Vagina (tissue), 2 donors: ENCODE measurements around the gene CLEC6A. TPM values are rescaled to one million over a fixed set of nuclear protein-coding genes. Genes with fewer than 3 reads are reported as not detected.
"Not testable (repeated sequence)": the region's sequence is repeated elsewhere in the genome, so short reads cannot be mapped to it uniquely, and the experiment has no call there.

ENCODE experiments used
- DNase-seq, 2 donors: peaks; one replicate each; pipeline ENCODE4 v3.0.0-alpha.2; 2017; ENCODE audit errors: extremely low spot score in 2 of 2
- H3K27ac ChIP-seq: fragments of 200-600 bp; sonication (generic); one replicate; pipeline ENCODE4 v1.5.1; 2019
- H3K27me3 ChIP-seq: fragments of 200-600 bp; sonication (generic); one replicate; pipeline ENCODE4 v1.5.1; 2019
- H3K36me3 ChIP-seq, 2 donors: fragments of 200-600 bp; sonication (generic); one replicate each; pipeline ENCODE4 v1.5.1; 2017 to 2019
- H3K4me1 ChIP-seq: fragments of 200-600 bp; sonication (generic); one replicate; pipeline ENCODE4 v1.5.1; 2019
- H3K4me3 ChIP-seq, 2 donors: fragments of 200-600 bp; sonication (generic); 1 replicate in 1 of 2; 2 replicates in 1 of 2; pipeline ENCODE4 v1.5.1; 2016 to 2019
- H3K9me3 ChIP-seq: fragments of 200-600 bp; sonication (generic); one replicate; pipeline ENCODE4 v1.5.1; 2019
- CTCF ChIP-seq, 3 experiments: fragments of 450-650 bp in 2 of 3; fragments of 200-600 bp in 1 of 3; sonication (generic) in 1 of 3; IDR thresholded peaks; one replicate each; pipeline ENCODE4 v1.5.1; 2017 to 2019; ENCODE audit warnings: antibody characterized with exemption in 3 of 3, mild to moderate bottlenecking in 2 of 3, moderate library complexity in 2 of 3
- POLR2A ChIP-seq, 2 donors: fragments of 450-650 bp; IDR thresholded peaks; one replicate each; pipeline ENCODE4 v1.6.1; 2017; ENCODE audit warnings: antibody characterized with exemption in 2 of 2, mild to moderate bottlenecking in 2 of 2, moderate library complexity in 2 of 2
- POLR2AphosphoS5 ChIP-seq, 2 donors: sonication (generic); formaldehyde crosslinking; IDR thresholded peaks; one replicate each; pipeline ENCODE4 v1.9.0; 2017; ENCODE audit warnings: antibody characterized with exemption in 2 of 2, mild to moderate bottlenecking in 2 of 2, low read depth in 1 of 2; ENCODE audit not compliant: insufficient read depth in 1 of 2
- intact Hi-C: fragments of 100-400 bp; cut with DNase I; formaldehyde crosslinking; loops from one replicate; pipeline ENCODE4 v1.15.1; 2023
- total RNA-seq: library from RNA; depleted of rRNA; stranded (reverse); fragments of >200 nt; gene quantifications from one replicate; pipeline ENCODE4 v1.2.3, GENCODE V29; 2016

The CLEC6A gene
- total RNA-seq, 1 donor from 2014 or later = not detected

GRCh38 chr12:8475508-8476203 lies 19.9 kb downstream of the CLEC6A start:
- no peaks in the 10 kb centered on the region for H3K36me3 ChIP-seq
- no peaks in the 10 kb centered on the region for H3K9me3 ChIP-seq
- intact Hi-C loops = no loop called here
- H3K4me1 ChIP-seq = no peaks in the 10 kb centered on the region
- no peak for TF ChIP-seq POLR2A (IDR thresholded peaks at IDR 0.05)
- no peak for TF ChIP-seq POLR2AphosphoS5 (IDR thresholded peaks at IDR 0.05; ENCODE audit: insufficient read depth in 1 of 2, low read depth in 1 of 2)
- no peaks in the 10 kb centered on the region for H3K27me3 ChIP-seq
- no peak for DNase-seq
- H3K4me3 ChIP-seq = no peak overlapping the region
- no peak overlapping the region for H3K27ac ChIP-seq

- no peak for TF ChIP-seq CTCF (IDR thresholded peaks at IDR 0.05)
- no peak for TF ChIP-seq POLR2AphosphoS5 (IDR thresholded peaks at IDR 0.05; ENCODE audit: insufficient read depth in 1 of 2, low read depth in 1 of 2)
- no peak for TF ChIP-seq POLR2A (IDR thresholded peaks at IDR 0.05)
- H3K36me3 ChIP-seq = no peaks in the 10 kb centered on the region
- no peaks in the 10 kb centered on the region for H3K4me1 ChIP-seq
- no peak overlapping the region for H3K4me3 ChIP-seq
- H3K9me3 ChIP-seq = no peaks in the 10 kb centered on the region
- intact Hi-C loops = no loop called here
- H3K27me3 ChIP-seq = no peaks in the 10 kb centered on the region
- no peak for DNase-seq
- H3K27ac ChIP-seq = no peak overlapping the region
Observed at GRCh38 chr12:8482571-8483061, 26.9 kb downstream of the CLEC6A start.

DNA sequence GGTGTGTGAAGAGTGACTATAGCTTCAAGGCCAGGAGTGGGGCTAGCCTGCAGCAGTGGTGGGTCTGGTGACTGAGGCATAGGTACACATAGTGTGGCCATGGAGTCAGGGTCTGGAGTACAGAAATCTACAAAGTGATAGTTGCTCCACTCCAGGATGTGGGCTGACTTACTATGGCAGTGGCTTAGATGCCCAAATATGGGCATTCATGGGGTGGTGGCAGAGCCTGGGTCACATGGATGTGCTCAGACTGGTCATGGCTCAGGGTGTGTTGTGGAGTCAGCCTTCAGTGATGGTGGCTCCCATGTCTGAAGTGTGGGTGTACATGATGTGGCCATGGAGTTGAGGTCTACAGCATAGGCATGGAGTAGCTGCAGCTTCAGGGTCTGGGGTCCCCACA lies 27.3 kb downstream of the CLEC6A start:
- no peak for DNase-seq
- Histone ChIP-seq H3K27ac (no peak overlapping the region), H3K27me3 (no peaks in the 10 kb centered on the region), H3K9me3 (no peaks in the 10 kb centered on the region), H3K4me1 (no peaks in the 10 kb centered on the region), H3K36me3 (no peaks in the 10 kb centered on the region), H3K4me3 (no peak overlapping the region)
- intact Hi-C loops = no loop called here
- no peak for TF ChIP-seq CTCF (IDR thresholded peaks at IDR 0.05)
- no peak for TF ChIP-seq POLR2A (IDR thresholded peaks at IDR 0.05)

DNA sequence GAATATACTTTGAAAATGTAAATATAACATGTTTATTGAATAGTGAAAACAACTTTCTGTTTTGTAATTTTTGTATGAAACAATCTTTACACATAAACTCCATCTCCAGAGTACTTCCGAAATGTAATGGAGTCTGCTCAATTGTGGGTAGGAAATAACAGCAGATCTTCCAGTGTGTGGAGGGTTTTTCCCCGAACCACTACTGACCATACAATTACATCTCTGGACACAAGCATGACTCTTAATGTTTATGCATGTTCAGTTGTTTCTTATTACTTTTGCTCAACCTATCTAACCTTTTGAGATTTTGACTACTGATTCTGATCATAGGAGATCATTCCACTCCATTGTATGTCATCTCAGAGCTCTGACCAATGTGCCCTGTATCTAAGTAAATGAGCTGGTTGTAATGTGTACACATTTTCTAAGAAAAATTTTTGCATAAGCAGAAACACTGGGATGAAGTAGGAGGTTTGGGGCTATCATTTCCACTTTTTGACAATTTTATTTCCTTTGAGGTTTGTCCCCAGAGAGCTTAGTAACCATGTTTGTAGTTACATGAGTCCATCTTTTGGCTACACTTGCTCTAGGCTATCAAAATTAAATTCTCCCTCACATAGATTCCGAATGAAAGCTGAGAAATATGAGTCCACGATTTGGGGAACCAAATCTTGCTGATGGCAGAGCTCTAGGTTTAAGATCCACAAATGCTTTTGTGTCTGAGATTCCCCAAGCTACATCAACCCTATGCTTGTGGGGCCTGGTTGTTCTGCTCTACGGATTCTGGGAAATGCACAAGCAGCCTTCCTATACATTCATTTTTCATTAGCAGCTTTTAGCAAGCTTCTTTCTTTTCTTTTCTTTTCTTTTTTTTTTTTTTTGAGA lies 36.1 kb downstream of the CLEC6A start:
- no peak overlapping the region for H3K27ac ChIP-seq
- intact Hi-C loops = no loop called here
- no peaks in the 10 kb centered on the region for H3K9me3 ChIP-seq
- no peaks in the 10 kb centered on the region for H3K27me3 ChIP-seq
- no peaks in the 10 kb centered on the region for H3K36me3 ChIP-seq
- no peak overlapping the region for H3K4me3 ChIP-seq
- no peaks in the 10 kb centered on the region for H3K4me1 ChIP-seq
- TF ChIP-seq POLR2A (IDR thresholded peaks at IDR 0.05) (no peak), CTCF (IDR thresholded peaks at IDR 0.05) (no peak), POLR2AphosphoS5 (IDR thresholded peaks at IDR 0.05; ENCODE audit: insufficient read depth in 1 of 2, low read depth in 1 of 2) (no peak)
- no peak for DNase-seq

- no peak overlapping the region for H3K27ac ChIP-seq
Observed at GRCh38 chr12:8493084-8493483, 37.3 kb downstream of the CLEC6A start.

DNA sequence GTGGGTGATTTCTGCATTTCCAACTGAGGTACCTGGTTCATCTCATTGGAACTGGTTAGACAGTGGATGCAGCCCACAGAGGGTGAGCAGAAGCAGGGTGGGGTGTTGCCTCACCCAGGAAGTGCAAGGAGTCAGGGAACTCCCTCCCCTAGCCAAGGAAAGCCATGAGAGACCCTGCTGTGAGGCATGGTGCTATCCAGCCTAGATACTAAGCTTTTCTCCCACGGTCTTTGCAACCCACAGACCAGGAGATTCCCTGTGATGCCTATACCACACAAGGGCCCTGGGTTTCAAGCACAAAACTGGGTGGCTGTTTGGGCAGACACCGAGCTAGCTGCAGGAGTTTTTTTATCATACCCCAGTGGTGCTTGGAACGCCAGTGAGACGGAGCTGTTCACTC lies 39.9 kb downstream of the CLEC6A start:
- DNase-seq, H3K4me1 ChIP-seq, H3K27ac ChIP-seq, H3K4me3 ChIP-seq, H3K9me3 ChIP-seq, H3K27me3 ChIP-seq, intact Hi-C loops, H3K36me3 ChIP-seq: not testable (repeated sequence)

More at GRCh38 chr12:8493084-8493483, 37.3 kb downstream of the CLEC6A start:
- Histone ChIP-seq H3K9me3 (no peaks in the 10 kb centered on the region), H3K27me3 (no peaks in the 10 kb centered on the region), H3K4me3 (no peak overlapping the region), H3K4me1 (no peaks in the 10 kb centered on the region), H3K36me3 (no peaks in the 10 kb centered on the region)
- DNase-seq = no peak
- TF ChIP-seq POLR2AphosphoS5 (IDR thresholded peaks at IDR 0.05; ENCODE audit: insufficient read depth in 1 of 2, low read depth in 1 of 2) (no peak), POLR2A (IDR thresholded peaks at IDR 0.05) (no peak), CTCF (IDR thresholded peaks at IDR 0.05) (no peak)
- intact Hi-C loops = no loop called here

- intact Hi-C loops, H3K9me3 ChIP-seq, H3K27me3 ChIP-seq, H3K36me3 ChIP-seq, H3K4me1 ChIP-seq, DNase-seq, H3K4me3 ChIP-seq, H3K27ac ChIP-seq: not testable (repeated sequence)
Observed at GRCh38 chr12:8496074-8496473, 40.3 kb downstream of the CLEC6A start.
